GM18507 (cell line): ENCODE data around the gene PPM1M.

Experiments
- DNase-seq: peaks from one replicate; pipeline ENCODE4 v3.0.0; 2011; ENCODE audit warnings: low read depth; ENCODE audit not compliant: insufficient read length; ENCODE audit errors: extremely low spot score
- FAIRE-seq: peaks from 2 replicates; lab custom pipeline; 2011; peaks lifted over from hg19 to GRCh38; lab: Jason Lieb, UNC

The PPM1M gene

GRCh38 chr3:52245322-52246263, at the start of gene PPM1M:
TSS of gene PPM1M (plus strand) at chr3:52245759. CDS start at chr3:52245825, 66 bp downstream.
- FAIRE-seq, result peak; percentile 58

GRCh38 chr3:52195823-52196331, 49.7 kb upstream of the PPM1M start:
- FAIRE-seq, result no peak
- no peak for DNase-seq

More at GRCh38 chr3:52245322-52246263, at the start of gene PPM1M:
- DNase-seq, result no peak

- no peak for FAIRE-seq
- DNase-seq, result no peak
These were observed 48.6 kb upstream of the PPM1M start for GRCh38 chr3:52196977-52197376.

GRCh38 chr3:52197499-52197841, 48.1 kb upstream of the PPM1M start:
- FAIRE-seq (no peak), DNase-seq (no peak)

GRCh38 chr3:52197842-52198625, 47.5 kb upstream of the PPM1M start, which contains the start of gene ALAS1:
TSS of gene ALAS1 (plus strand) at chr3:52198160. CDS start at chr3:52199242, 1,082 bp downstream.
- peak; percentile 97 for FAIRE-seq
- DNase-seq, result peak; percentile 100

- DNase-seq, result no peak
These were observed 46.6 kb upstream of the PPM1M start for GRCh38 chr3:52198643-52199608.

GRCh38 chr3:52200981-52201679, 44.4 kb upstream of the PPM1M start:
- no peak for FAIRE-seq
- no peak for DNase-seq

More at GRCh38 chr3:52198643-52199608, 46.6 kb upstream of the PPM1M start:
- peak; percentile 29 for FAIRE-seq

- DNase-seq, result no peak
- peak; percentile 45 for FAIRE-seq
These were observed 43.0 kb upstream of the PPM1M start for GRCh38 chr3:52202384-52203077.

GRCh38 chr3:52203701-52204100, 41.9 kb upstream of the PPM1M start:
- FAIRE-seq, result no peak

GRCh38 chr3:52204337-52205073, 41.1 kb upstream of the PPM1M start:
- DNase-seq (no peak), FAIRE-seq (no peak)

More at GRCh38 chr3:52203701-52204100, 41.9 kb upstream of the PPM1M start:
- no peak for DNase-seq

- DNase-seq (no peak), FAIRE-seq (no peak)
These were observed 39.7 kb upstream of the PPM1M start for GRCh38 chr3:52205727-52206372.

GRCh38 chr3:52208556-52208955, 37.0 kb upstream of the PPM1M start:
- DNase-seq (no peak), FAIRE-seq (no peak)

GRCh38 chr3:52210037-52210436, 35.5 kb upstream of the PPM1M start:
- FAIRE-seq (no peak), DNase-seq (no peak)

- FAIRE-seq, result no peak
These were observed 35.0 kb upstream of the PPM1M start for GRCh38 chr3:52210550-52211046.

GRCh38 chr3:52211268-52211891, 34.2 kb upstream of the PPM1M start:
- no peak for FAIRE-seq
- DNase-seq, result no peak

More at GRCh38 chr3:52210550-52211046, 35.0 kb upstream of the PPM1M start:
- no peak for DNase-seq

- no peak for FAIRE-seq
- DNase-seq, result no peak
These were observed 32.6 kb upstream of the PPM1M start for GRCh38 chr3:52213005-52213404.
